Measurements from ENCODE around the gene FETUB. TPM values are rescaled to one million over a fixed set of nuclear protein-coding genes. Genes with fewer than 3 reads are reported as not detected.
"Not testable (repeated sequence)": the region's sequence is repeated elsewhere in the genome, so short reads cannot be mapped to it uniquely, and the experiment has no call there.

Gene FETUB
- total and polyA plus RNA-seq, 12 donors, result not detected

- H3K4me3 ChIP-seq, result no peak overlapping the region
- DNase-seq, result no peak
- no peak overlapping the region for H3K27ac ChIP-seq
- intact Hi-C loops (cut with DNase I), result no loop called here
- 82 to 92% (median 87%) methylated on average over 7 of the region's 7 CpGs for WGBS, 4 donors
- TF ChIP-seq POLR2A (IDR thresholded peaks at IDR 0.05), result no peak
- no peak for TF ChIP-seq CTCF (IDR thresholded peaks at IDR 0.05)
- no peaks in the 10 kb centered on the region for H3K36me3 ChIP-seq (replicated peaks in 1 of 2)
- H3K9me3 ChIP-seq (replicated peaks in 1 of 3), result no peaks in the 10 kb centered on the region
- no peaks in the 10 kb centered on the region for H3K4me1 ChIP-seq (replicated peaks in 1 of 2)
- H3K27me3 ChIP-seq, result no peaks in the 10 kb centered on the region
These were observed 12.3 kb upstream of the FETUB start for GRCh38 chr3:186627852-186628414.

- 83 to 86% (median 85%) methylated on average over 7 of the region's 7 CpGs for WGBS, 4 donors
- DNase-seq, result no peak
These were observed 11.4 kb upstream of the FETUB start for GRCh38 chr3:186628756-186629155.

GRCh38 chr3:186630950-186631641 lies 9.1 kb upstream of the FETUB start:
- Histone ChIP-seq H3K9me3 (replicated peaks in 1 of 3) (no peaks in the 10 kb centered on the region), H3K27me3 (peaks cover 4% of the 10 kb centered on the region), H3K4me1 (replicated peaks in 1 of 2) (no peaks in the 10 kb centered on the region), H3K27ac (no peak overlapping the region), H3K36me3 (replicated peaks in 1 of 2) (no peaks in the 10 kb centered on the region), H3K4me3 (no peak overlapping the region)
- 60 to 81% (median 68%) methylated on average over 6 of the region's 6 CpGs for WGBS, 4 donors
- intact Hi-C loops (cut with DNase I), result no loop called here
- DNase-seq, result no peak
- no peak for TF ChIP-seq POLR2A (IDR thresholded peaks at IDR 0.05)
- TF ChIP-seq CTCF (IDR thresholded peaks at IDR 0.05), result no peak

More at GRCh38 chr3:186628756-186629155, 11.4 kb upstream of the FETUB start:
- TF ChIP-seq POLR2A (IDR thresholded peaks at IDR 0.05), result no peak
- TF ChIP-seq CTCF (IDR thresholded peaks at IDR 0.05), result no peak
- Histone ChIP-seq H3K4me1 (replicated peaks in 1 of 2) (no peaks in the 10 kb centered on the region), H3K9me3 (replicated peaks in 1 of 3) (no peaks in the 10 kb centered on the region), H3K27me3 (no peaks in the 10 kb centered on the region), H3K27ac (no peak overlapping the region), H3K36me3 (replicated peaks in 1 of 2) (no peaks in the 10 kb centered on the region), H3K4me3 (no peak overlapping the region)
- intact Hi-C loops (cut with DNase I), result no loop called here

GRCh38 chr3:186633481-186633880 lies 6.7 kb upstream of the FETUB start:
- intact Hi-C loops (cut with DNase I), result no loop called here
- no peak overlapping the region for H3K27ac ChIP-seq
- TF ChIP-seq CTCF (IDR thresholded peaks at IDR 0.05), result no peak
- no peak for DNase-seq
- H3K4me1 ChIP-seq (replicated peaks in 1 of 2), result no peaks in the 10 kb centered on the region
- H3K9me3 ChIP-seq (replicated peaks in 1 of 3), result no peaks in the 10 kb centered on the region
- H3K4me3 ChIP-seq, result no peak overlapping the region
- peaks cover 4% of the 10 kb centered on the region for H3K27me3 ChIP-seq
- H3K36me3 ChIP-seq (replicated peaks in 1 of 2), result no peaks in the 10 kb centered on the region

- H3K4me1 ChIP-seq (replicated peaks in 1 of 2); intact Hi-C loops (cut with DNase I); H3K36me3 ChIP-seq (replicated peaks in 1 of 2); DNase-seq; H3K9me3 ChIP-seq (replicated peaks in 1 of 3); H3K27me3 ChIP-seq; H3K4me3 ChIP-seq; H3K27ac ChIP-seq: not testable (repeated sequence)
- 72 to 90% (median 82%) methylated on average over 5 of the region's 5 CpGs for WGBS, 4 donors
These were observed 6.0 kb upstream of the FETUB start for GRCh38 chr3:186634207-186634606.

Data from adrenal gland (tissue), 12 donors.